Measurements from ENCODE around the gene KLF16. TPM values are rescaled to one million over a fixed set of nuclear protein-coding genes. Genes with fewer than 3 reads are reported as not detected.

The KLF16 gene
- total and polyA plus RNA-seq, 10 of the 15 experiments (the other 5 are each of a cell fraction or from before 2014, with no cell fraction given), result 0.03 to 41.2 (median 2.6) TPM

DNA sequence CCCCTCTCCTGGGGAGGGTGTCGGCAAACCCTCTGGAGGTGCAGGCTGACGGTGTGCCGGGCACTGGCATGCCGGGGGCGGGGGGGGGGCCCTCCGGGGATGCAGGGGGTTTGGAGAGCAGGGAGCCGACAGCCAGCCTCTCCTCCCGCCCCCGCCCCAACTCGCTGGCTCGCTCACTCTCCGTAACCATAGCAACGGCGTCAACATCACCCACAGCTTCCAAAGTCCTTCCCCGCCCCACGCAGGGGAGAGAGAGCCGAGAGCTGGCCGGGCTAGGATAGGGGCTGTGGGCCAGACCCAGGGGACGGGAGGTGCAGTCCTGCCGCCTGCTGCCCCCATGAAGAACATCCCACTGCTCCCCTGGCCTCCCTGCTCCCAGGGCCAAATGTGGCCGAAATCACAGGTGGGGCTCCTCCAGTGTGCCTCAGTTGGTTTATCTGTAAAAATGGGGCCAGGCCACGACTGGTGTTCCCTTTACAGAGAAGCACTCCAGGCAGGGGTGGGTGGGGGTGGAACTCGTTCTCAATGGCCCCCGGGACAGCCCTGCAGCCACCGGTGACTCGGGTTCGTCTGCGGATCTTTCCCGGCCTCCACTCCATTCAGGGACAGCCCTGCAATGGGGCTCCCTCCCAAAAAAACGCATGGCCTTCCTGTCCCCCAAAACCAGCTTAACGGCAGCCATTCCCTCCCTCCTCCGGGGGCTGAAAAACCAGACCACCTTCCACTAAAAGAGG lies 3.2 kb downstream of the KLF16 start (continued):
- TF ChIP-seq RFX5 (IDR thresholded peaks at IDR 0.05; ENCODE audit: low read depth, low read length) (0 out of 2 replicates have a peak, but pooled peaks have one; percentile 15), HSF1 (IDR thresholded peaks at IDR 0.05; ENCODE audit: low read depth, low read length) (no peak), SUPT20H (IDR thresholded peaks at IDR 0.05; ENCODE audit: borderline replicate concordance, control insufficient read depth, low read depth, low read length) (no peak), IKZF1 (conservative IDR thresholded peaks at IDR 0.05) (peak; percentile 10; the same call in 1 of the 2 replicates), EGR1 (IDR thresholded peaks at IDR 0.05; ENCODE audit: borderline replicate concordance in 1 of 2, low read depth in 2 of 2, low read length in 2 of 2) (peak in 1 of 2 experiments; percentile 14; a peak in 1 of 3 replicates)
- TF ChIP-seq, protein P1, sequence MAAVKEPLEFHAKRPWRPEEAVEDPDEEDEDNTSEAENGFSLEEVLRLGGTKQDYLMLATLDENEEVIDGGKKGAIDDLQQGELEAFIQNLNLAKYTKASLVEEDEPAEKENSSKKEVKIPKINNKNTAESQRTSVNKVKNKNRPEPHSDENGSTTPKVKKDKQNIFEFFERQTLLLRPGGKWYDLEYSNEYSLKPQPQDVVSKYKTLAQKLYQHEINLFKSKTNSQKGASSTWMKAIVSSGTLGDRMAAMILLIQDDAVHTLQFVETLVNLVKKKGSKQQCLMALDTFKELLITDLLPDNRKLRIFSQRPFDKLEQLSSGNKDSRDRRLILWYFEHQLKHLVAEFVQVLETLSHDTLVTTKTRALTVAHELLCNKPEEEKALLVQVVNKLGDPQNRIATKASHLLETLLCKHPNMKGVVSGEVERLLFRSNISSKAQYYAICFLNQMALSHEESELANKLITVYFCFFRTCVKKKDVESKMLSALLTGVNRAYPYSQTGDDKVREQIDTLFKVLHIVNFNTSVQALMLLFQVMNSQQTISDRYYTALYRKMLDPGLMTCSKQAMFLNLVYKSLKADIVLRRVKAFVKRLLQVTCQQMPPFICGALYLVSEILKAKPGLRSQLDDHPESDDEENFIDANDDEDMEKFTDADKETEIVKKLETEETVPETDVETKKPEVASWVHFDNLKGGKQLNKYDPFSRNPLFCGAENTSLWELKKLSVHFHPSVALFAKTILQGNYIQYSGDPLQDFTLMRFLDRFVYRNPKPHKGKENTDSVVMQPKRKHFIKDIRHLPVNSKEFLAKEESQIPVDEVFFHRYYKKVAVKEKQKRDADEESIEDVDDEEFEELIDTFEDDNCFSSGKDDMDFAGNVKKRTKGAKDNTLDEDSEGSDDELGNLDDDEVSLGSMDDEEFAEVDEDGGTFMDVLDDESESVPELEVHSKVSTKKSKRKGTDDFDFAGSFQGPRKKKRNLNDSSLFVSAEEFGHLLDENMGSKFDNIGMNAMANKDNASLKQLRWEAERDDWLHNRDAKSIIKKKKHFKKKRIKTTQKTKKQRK (IDR thresholded peaks at IDR 0.05; ENCODE audit: low read depth, low read length), result no peak
- TF ChIP-seq, protein P2, sequence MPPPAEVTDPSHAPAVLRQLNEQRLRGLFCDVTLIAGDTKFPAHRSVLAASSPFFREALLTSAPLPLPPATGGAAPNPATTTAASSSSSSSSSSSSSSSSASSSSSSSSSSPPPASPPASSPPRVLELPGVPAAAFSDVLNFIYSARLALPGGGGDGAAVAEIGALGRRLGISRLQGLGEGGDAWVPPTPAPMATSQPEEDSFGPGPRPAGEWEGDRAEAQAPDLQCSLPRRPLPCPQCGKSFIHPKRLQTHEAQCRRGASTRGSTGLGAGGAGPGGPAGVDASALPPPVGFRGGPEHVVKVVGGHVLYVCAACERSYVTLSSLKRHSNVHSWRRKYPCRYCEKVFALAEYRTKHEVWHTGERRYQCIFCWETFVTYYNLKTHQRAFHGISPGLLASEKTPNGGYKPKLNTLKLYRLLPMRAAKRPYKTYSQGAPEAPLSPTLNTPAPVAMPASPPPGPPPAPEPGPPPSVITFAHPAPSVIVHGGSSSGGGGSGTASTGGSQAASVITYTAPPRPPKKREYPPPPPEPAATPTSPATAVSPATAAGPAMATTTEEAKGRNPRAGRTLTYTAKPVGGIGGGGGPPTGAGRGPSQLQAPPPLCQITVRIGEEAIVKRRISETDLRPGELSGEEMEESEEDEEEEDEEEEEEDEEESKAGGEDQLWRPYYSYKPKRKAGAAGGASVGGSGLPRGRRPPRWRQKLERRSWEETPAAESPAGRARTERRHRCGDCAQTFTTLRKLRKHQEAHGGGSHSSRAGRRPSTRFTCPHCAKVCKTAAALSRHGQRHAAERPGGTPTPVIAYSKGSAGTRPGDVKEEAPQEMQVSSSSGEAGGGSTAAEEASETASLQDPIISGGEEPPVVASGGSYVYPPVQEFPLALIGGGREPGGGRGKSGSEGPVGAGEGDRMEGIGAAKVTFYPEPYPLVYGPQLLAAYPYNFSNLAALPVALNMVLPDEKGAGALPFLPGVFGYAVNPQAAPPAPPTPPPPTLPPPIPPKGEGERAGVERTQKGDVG (CRISPR knock-in tag; IDR thresholded peaks at IDR 0.05), result no peak
